Measurements from ENCODE around the gene CARMIL3. TPM values are rescaled to one million over a fixed set of nuclear protein-coding genes. Genes with fewer than 3 reads are reported as not detected.

Gene CARMIL3
- total and polyA plus RNA-seq, 2 of the 4 experiments (the other 2 are of a cell fraction), result under 0.01 TPM; not detected in 1

- Histone ChIP-seq H3K18ac (ENCODE audit: low read depth, low read length) (peak overlapping the region; percentile 18; the same call in 1 of the 2 replicates), H2AK5ac (ENCODE audit: low read depth, low read length) (peak overlapping the region; percentile 97), H3K27ac (ENCODE audit: insufficient read depth, low read length) (peak overlapping the region; percentile 80), H2AFZ (replicated peaks; ENCODE audit: low read length, poor library complexity) (peak overlapping the region; percentile 98), H3K36me3 (ENCODE audit: control insufficient read depth, insufficient read depth, low read length) (peaks cover 4% of the 10 kb centered on the region; the same call in 1 of the 2 replicates), H2BK120ac (ENCODE audit: low read depth, low read length) (peak overlapping the region; percentile 70), H3K9me3 (ENCODE audit: control insufficient read depth, insufficient read depth, low read length) (no peaks in the 10 kb centered on the region), H3K9me1 (ENCODE audit: insufficient read depth, low read length) (peaks cover 13% of the 10 kb centered on the region), H2AK9ac (replicated peaks; ENCODE audit: low read depth, low read length, poor library complexity) (peak overlapping the region; percentile 78), H4K8ac (ENCODE audit: low read depth in 2 of 2, low read length in 2 of 2) (peak overlapping the region; percentile 94 to 95), H3K56ac (ENCODE audit: extremely low read depth, insufficient read depth, low read length) (peak overlapping the region; percentile 66; the same call in 1 of the 2 replicates), H3K4me3 (ENCODE audit: insufficient read depth, low read depth, low read length) (peak overlapping the region; percentile 72; the same call in 1 of the 2 replicates), H4K91ac (ENCODE audit: insufficient read depth, low read depth, low read length) (peak overlapping the region; percentile 96), H2BK20ac (ENCODE audit: low read depth, low read length) (peak overlapping the region; percentile 85), H3K79me1 (ENCODE audit: low read depth in 1 of 2, low read length in 2 of 2) (peaks cover 16 to 32% of the 10 kb centered on the region in 2 experiments), H3K23ac (ENCODE audit: low read depth, low read length) (peak overlapping the region; percentile 68), H4K20me1 (ENCODE audit: insufficient read depth, low read length) (peaks cover 12% of the 10 kb centered on the region; the same call in 1 of the 2 replicates), H3K9ac (ENCODE audit: low read depth, low read length) (peak overlapping the region; percentile 50), H3K14ac (replicated peaks; ENCODE audit: low read depth, low read length) (peak overlapping the region; percentile 65), H4K5ac (ENCODE audit: low read depth, low read length) (peak overlapping the region; percentile 47), H2BK15ac (ENCODE audit: low read depth, low read length) (peak overlapping the region; percentile 81), H3K27me3 (ENCODE audit: control insufficient read depth, insufficient read depth, low read length) (no peaks in the 10 kb centered on the region), H2BK5ac (ENCODE audit: low read depth, low read length, poor library complexity, severe bottlenecking) (no peak overlapping the region), H3K4ac (ENCODE audit: low read depth, low read length) (peak overlapping the region; percentile 90), H3K4me1 (ENCODE audit: control insufficient read depth, insufficient read depth, low read length) (peaks cover 8% of the 10 kb centered on the region), H3K4me2 (ENCODE audit: low read depth, low read length) (peak overlapping the region; percentile 49)
- no peak for DNase-seq
- POLR2A ChIA-PET (ENCODE audit: unreplicated experiment), result interaction anchor here (0.6 kb wide), 1 partner anchor 228 kb away, joined by 7 read pairs; no protein-coding TSS in a partner anchor
- CTCF ChIA-PET, result interaction anchor here (0.7 to 3.5 kb wide), 4 partner anchors 12 to 36 kb away, joined by 3 to 30 read pairs (median 12); no protein-coding TSS in a partner anchor
- in situ Hi-C loops (cut with MboI; ENCODE audit: low sequenced_read_pairs), result loop anchor here (5.0 to 10.0 kb wide), 2 partner anchors 36 to 119 kb away; no protein-coding TSS in a partner anchor
- no TSS peak for BruUV-seq (replicated peaks)
- intact Hi-C loops (cut with micrococcal nuclease), result no loop called here
- ATAC-seq (ENCODE audit: low read depth), result no peak
- WGBS, 2 experiments (ENCODE audit: extremely low coverage in 2 of 2, insufficient read length in 1 of 2), result 100% methylated on average over 7 of the region's 19 CpGs; no CpG with 5 or more reads in 1 of the 2 experiments
- dilution Hi-C loops (cut with HindIII; ENCODE audit: low sequenced_read_pairs, unreplicated experiment), result no loop called here
- no peak for TF ChIP-seq MAZ (IDR thresholded peaks at IDR 0.05; ENCODE audit: borderline replicate concordance, low read depth, low read length)
- TF ChIP-seq CEBPB (IDR thresholded peaks at IDR 0.05; ENCODE audit: low read depth, low read length), result no peak
- TF ChIP-seq RCOR1 (IDR thresholded peaks at IDR 0.05; ENCODE audit: insufficient replicate concordance, low read length), result no peak
- no peak for TF ChIP-seq MAFK (IDR thresholded peaks at IDR 0.05; ENCODE audit: low read depth, low read length)
- TF ChIP-seq MXI1 (IDR thresholded peaks at IDR 0.05; ENCODE audit: borderline replicate concordance, low read depth, low read length), result no peak
- TF ChIP-seq POLR2A (IDR thresholded peaks at IDR 0.05; ENCODE audit: low read depth, low read length), result no peak
- no peak for TF ChIP-seq NFE2L2 (IDR thresholded peaks at IDR 0.05; ENCODE audit: low read depth, low read length)
- no peak for TF ChIP-seq CTCF (conservative IDR thresholded peaks at IDR 0.05; ENCODE audit: low read depth, low read length)
- TF ChIP-seq SMC3 (IDR thresholded peaks at IDR 0.05; ENCODE audit: low read depth, low read length), result no peak
- TF ChIP-seq USF2 (IDR thresholded peaks at IDR 0.05; ENCODE audit: low read depth, low read length), result no peak
- TF ChIP-seq ELK1 (IDR thresholded peaks at IDR 0.05; ENCODE audit: borderline replicate concordance, low read depth, low read length), result no peak
- TF ChIP-seq FOS (IDR thresholded peaks at IDR 0.05; ENCODE audit: low read depth, low read length), result no peak
- no peak for TF ChIP-seq RAD21 (IDR thresholded peaks at IDR 0.05; ENCODE audit: low read length)
- TF ChIP-seq BHLHE40 (IDR thresholded peaks at IDR 0.05; ENCODE audit: low read depth, low read length), result no peak
Observed at GRCh38 chr14:24093207-24093900, 41.5 kb downstream of the CARMIL3 start.

Measured in IMR-90 (cell line).